Natural killer cell (primary cell): ENCODE measurements around the gene ATP6V0B. TPM values are rescaled to one million over a fixed set of nuclear protein-coding genes. Genes with fewer than 3 reads are reported as not detected.
A peak's percentile ranks its signal among the peaks of the same experiment; 100 is the strongest.

Experiments
- ATAC-seq, 3 donors: fragments of 150-1000 bp in 2 of 3; fragments of 200-7000 bp in 1 of 3; cut with Tn5 transposase; 1 replicate in 1 of 3; 2 replicates in 2 of 3; pipeline ENCODE4 v1.10.0; 2021; ENCODE audit warnings: mild to moderate bottlenecking in 2 of 3, moderate library complexity in 2 of 3
- DNase-seq, 2 donors: peaks; one replicate each; pipeline versions ENCODE4 v3.0.0 to v3.0.0-alpha.2; 2013 to 2021; ENCODE audit warnings: mixed read lengths in 1 of 2
- H3K27ac ChIP-seq: one replicate; pipeline ENCODE4 v1.5.1; 2013; ENCODE audit warnings: mild to moderate bottlenecking, low read length
- H3K27me3 ChIP-seq: one replicate; pipeline ENCODE4 v1.6.1; 2013; ENCODE audit warnings: low read length; ENCODE audit not compliant: control insufficient read depth, insufficient read depth
- H3K36me3 ChIP-seq: one replicate; pipeline ENCODE4 v1.6.1; 2013; ENCODE audit warnings: low read length; ENCODE audit not compliant: control insufficient read depth, insufficient read depth
- H3K4me1 ChIP-seq: one replicate; pipeline ENCODE4 v1.6.1; 2013; ENCODE audit warnings: low read length; ENCODE audit not compliant: control insufficient read depth, insufficient read depth
- H3K4me3 ChIP-seq: one replicate; pipeline ENCODE4 v1.5.1; 2013; ENCODE audit warnings: low read length
- H3K9me3 ChIP-seq: one replicate; pipeline ENCODE4 v1.6.1; 2013; ENCODE audit warnings: low read length; ENCODE audit not compliant: control insufficient read depth, insufficient read depth
- H3K27ac Mint-ChIP-seq, 2 donors: one replicate each; pipeline ENCODE4 v1.8.0; 2022; ENCODE audit warnings: mild to moderate bottlenecking in 2 of 2, mixed read lengths in 2 of 2, moderate library complexity in 1 of 2
- H3K27me3 Mint-ChIP-seq, 2 donors: one replicate each; pipeline ENCODE4 v1.8.0; 2022; ENCODE audit warnings: low read depth in 2 of 2, mixed read lengths in 2 of 2
- H3K36me3 Mint-ChIP-seq: one replicate; pipeline ENCODE4 v1.8.0; 2022; ENCODE audit warnings: mixed read lengths
- H3K4me1 Mint-ChIP-seq, 2 donors: one replicate each; pipeline ENCODE4 v1.8.0; 2022; ENCODE audit warnings: mixed read lengths in 2 of 2
- H3K4me3 Mint-ChIP-seq: one replicate; pipeline ENCODE4 v1.8.0; 2022; ENCODE audit warnings: mild to moderate bottlenecking, moderate library complexity, mixed read lengths
- H3K9me3 Mint-ChIP-seq, 2 donors: one replicate each; pipeline ENCODE4 v1.8.0; 2022; ENCODE audit warnings: mixed read lengths in 2 of 2
- WGBS: methylation state at CpG from one replicate; pipeline ENCODE4 v1.1.7; 2013; ENCODE audit warnings: missing lambda C conversion rate; ENCODE audit not compliant: insufficient coverage; 5-methylcytosine and 5-hydroxymethylcytosine counted together
- intact Hi-C: fragments of 100-400 bp; cut with micrococcal nuclease; formaldehyde crosslinking; loops from one replicate; pipeline ENCODE4 v1.14.2; 2022
- total RNA-seq, 4 donors: library from RNA; stranded (reverse); fragments of 120-200 nt in 1 of 4; gene quantifications; one replicate each; pipeline versions ENCODE4 v1.2.3 to v1.2.4, GENCODE V29; 2013 to 2022
- TF ChIP-seq, protein P1 (sequence below): fragments of 200-600 bp; IDR thresholded peaks from one replicate; pipeline ENCODE4 v1.8.0; 2022; ENCODE audit warnings: antibody characterized with exemption

Gene ATP6V0B
- total RNA-seq, 3 donors from 2014 or later (not counting 1 experiment from before 2014, with no cell fraction given), result 76.3 to 115 (median 113) TPM

DNA sequence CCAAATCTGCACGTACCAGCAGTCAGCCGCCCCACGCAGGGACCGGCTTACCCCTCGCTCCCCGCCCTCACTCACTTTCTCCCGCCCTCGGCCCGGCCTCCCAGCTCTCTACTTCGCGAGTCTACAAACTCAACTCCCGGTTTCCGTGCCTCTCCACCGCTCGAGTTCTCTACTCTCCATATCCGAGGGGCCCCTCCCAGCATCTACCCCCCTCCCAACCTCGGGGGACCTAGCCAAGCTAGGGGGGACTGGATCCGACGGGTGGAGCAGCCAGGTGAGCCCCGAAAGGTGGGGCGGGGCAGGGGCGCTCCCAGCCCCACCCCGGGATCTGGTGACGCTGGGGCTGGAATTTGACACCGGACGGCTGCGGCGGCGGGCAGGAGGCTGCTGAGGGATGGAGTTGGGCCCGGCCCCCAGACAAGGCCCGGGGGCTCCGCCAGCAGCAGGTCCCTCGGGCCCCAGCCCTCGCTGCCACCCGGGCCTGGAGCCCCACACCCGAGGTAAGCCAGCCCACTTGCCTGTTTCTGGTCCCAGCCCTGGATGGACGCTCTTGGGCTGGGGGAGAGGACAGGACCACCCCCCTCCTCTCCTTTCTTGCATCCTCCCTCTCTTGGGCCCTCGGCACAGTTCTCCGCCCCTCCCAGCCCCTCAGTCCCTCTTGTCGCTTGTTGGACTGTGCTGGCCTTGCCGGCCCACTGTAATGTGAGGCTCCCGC, 41.2 kb upstream of the ATP6V0B start, which contains the start of gene ARTN:
Gene ARTN, plus strand, starts transcription at position 416 of the 715 bp plus-strand sequence. CDS start 1,856 bp downstream, outside the sequence.
- 8% methylated on average over 42 of the region's 42 CpGs for WGBS
- Histone ChIP-seq H3K27ac (no peak within 1 kb of the TSS), H3K9me3 (no peaks in the 10 kb centered on the region), H3K4me1 (peaks cover 30% of the 10 kb centered on the region), H3K36me3 (no peaks in the 10 kb centered on the region), H3K4me3 (no peak within 1 kb of the TSS), H3K27me3 (peaks cover 31% of the 10 kb centered on the region)
- TF ChIP-seq, protein P1, sequence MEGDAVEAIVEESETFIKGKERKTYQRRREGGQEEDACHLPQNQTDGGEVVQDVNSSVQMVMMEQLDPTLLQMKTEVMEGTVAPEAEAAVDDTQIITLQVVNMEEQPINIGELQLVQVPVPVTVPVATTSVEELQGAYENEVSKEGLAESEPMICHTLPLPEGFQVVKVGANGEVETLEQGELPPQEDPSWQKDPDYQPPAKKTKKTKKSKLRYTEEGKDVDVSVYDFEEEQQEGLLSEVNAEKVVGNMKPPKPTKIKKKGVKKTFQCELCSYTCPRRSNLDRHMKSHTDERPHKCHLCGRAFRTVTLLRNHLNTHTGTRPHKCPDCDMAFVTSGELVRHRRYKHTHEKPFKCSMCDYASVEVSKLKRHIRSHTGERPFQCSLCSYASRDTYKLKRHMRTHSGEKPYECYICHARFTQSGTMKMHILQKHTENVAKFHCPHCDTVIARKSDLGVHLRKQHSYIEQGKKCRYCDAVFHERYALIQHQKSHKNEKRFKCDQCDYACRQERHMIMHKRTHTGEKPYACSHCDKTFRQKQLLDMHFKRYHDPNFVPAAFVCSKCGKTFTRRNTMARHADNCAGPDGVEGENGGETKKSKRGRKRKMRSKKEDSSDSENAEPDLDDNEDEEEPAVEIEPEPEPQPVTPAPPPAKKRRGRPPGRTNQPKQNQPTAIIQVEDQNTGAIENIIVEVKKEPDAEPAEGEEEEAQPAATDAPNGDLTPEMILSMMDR, result no peak
- Mint-ChIP-seq H3K4me1 (peaks cover 0 to 19% of the 10 kb centered on the region in 2 donors), H3K4me3 (no peak within 1 kb of the TSS), H3K36me3 (no peaks in the 10 kb centered on the region), H3K27ac (no peak within 1 kb of the TSS), H3K9me3 (no peaks in the 10 kb centered on the region), H3K27me3 (peaks cover 19 to 27% of the 10 kb centered on the region in 2 donors)
- no peak for DNase-seq
- peak in 1 of 3 donors; percentile 5 for ATAC-seq
- intact Hi-C loops, result loop anchor here (1.0 kb wide), 2 partner anchors 170 to 404 kb away; no protein-coding TSS in a partner anchor

DNA sequence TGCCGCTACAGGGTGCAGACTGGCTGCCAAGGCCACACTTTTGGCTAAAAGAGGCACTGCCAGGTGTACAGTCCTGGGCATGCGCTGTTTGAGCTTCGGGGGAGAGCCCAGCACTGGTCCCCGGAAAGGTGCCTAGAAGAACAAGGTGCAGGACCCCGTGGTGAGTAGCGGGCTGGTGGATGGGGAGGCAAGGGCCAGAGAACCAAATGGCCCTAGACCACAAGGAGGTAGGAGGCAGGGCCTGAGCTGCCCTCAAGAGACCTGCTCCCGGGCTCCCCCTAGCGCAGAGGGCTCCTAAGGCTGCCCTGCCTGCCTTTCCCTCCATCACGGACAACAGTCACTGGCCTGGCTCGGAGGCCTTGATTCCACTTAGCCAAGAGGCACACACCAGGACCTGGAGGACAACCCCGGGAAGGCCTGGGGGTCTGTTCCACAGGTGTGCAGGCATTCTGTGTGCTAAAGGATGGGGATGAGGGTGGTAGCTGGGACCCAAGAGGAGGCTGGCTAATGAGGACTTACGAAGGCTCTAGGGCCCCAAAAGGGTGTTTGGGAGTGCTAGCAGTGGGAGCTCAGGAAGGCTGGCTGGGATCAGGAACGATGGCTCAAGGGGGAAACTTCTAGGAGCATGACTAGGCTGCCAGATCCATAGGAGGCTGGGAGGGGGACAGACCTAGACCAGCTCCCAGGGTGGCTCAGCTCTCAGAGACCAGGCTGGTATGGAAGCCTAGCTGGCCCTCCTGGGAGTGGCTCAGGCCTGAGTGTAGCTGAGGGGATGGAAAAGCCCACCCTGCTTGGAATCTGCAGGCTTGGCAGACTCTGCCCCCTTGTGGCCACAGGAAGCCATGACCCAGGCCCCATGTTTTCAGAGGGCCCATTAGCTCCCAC, 40.4 kb upstream of the ATP6V0B start:
- WGBS, result 38% methylated on average over 13 of the region's 13 CpGs
- DNase-seq (peak; percentile 47 to 70), ATAC-seq (peak; percentile 63 to 74 (median 72))
- Mint-ChIP-seq H3K27me3 (peaks cover 19 to 28% of the 10 kb centered on the region in 2 donors), H3K4me3 (no peak overlapping the region), H3K36me3 (no peaks in the 10 kb centered on the region), H3K9me3 (no peaks in the 10 kb centered on the region), H3K4me1 (peaks cover 0 to 19% of the 10 kb centered on the region in 2 donors), H3K27ac (no peak overlapping the region)
- Histone ChIP-seq H3K4me1 (peaks cover 30% of the 10 kb centered on the region), H3K27me3 (peaks cover 31% of the 10 kb centered on the region), H3K9me3 (no peaks in the 10 kb centered on the region), H3K27ac (no peak overlapping the region), H3K4me3 (no peak overlapping the region), H3K36me3 (no peaks in the 10 kb centered on the region)
- intact Hi-C loops, result loop anchor here (1.0 kb wide), 2 partner anchors 171 to 405 kb away; no protein-coding TSS in a partner anchor
- TF ChIP-seq, protein P1, result peak; percentile 79

DNA sequence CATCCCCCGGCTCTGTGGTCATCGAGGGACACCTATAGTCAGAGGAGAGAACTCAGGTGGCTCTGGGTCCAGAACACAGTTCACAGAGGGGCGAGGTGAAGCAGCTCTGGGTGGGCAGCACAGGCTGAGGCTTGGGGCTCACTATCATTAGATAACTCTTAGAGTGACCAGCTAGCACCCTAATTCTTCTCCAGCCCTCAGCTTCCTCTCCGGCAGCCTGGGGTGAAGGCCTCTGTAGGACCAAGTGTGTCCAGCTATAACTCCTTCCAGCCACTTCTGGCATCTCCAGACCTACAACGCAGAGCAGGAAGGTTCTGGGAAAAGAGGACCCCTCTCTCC, 39.8 kb upstream of the ATP6V0B start:
- 47% methylated on average over 5 of the region's 5 CpGs for WGBS
- peaks cover 31% of the 10 kb centered on the region for H3K27me3 ChIP-seq
- TF ChIP-seq, protein P1, result no peak
- H3K4me3 Mint-ChIP-seq, result no peak overlapping the region
- no peak for DNase-seq
- H3K27ac ChIP-seq, result no peak overlapping the region
- H3K4me1 ChIP-seq, result peaks cover 30% of the 10 kb centered on the region
- H3K36me3 ChIP-seq, result no peaks in the 10 kb centered on the region
- no peak overlapping the region for H3K27ac Mint-ChIP-seq
- no peaks in the 10 kb centered on the region for H3K9me3 ChIP-seq
- peaks cover 19 to 28% of the 10 kb centered on the region in 2 donors for H3K27me3 Mint-ChIP-seq
- ATAC-seq, result no peak
- H3K4me3 ChIP-seq, result no peak overlapping the region
- H3K36me3 Mint-ChIP-seq, result no peaks in the 10 kb centered on the region
- no peaks in the 10 kb centered on the region for H3K9me3 Mint-ChIP-seq
- intact Hi-C loops, result loop anchor here (1.0 kb wide), 2 partner anchors 172 to 406 kb away; no protein-coding TSS in a partner anchor
- peaks cover 0 to 25% of the 10 kb centered on the region in 2 donors for H3K4me1 Mint-ChIP-seq
